DOHH2 (cell line): ENCODE results near the gene EVA1C.

Experiments used
- H3F3A ChIP-seq: fragments of 200-600 bp; sonication (generic), shearing (Covaris generic); 2 replicates; pipeline ENCODE4 v1.6.0; 2016; ENCODE audit warnings: antibody characterized with exemption, mild to moderate bottlenecking; ENCODE audit not compliant: control insufficient read depth, insufficient read depth
- H3K27ac ChIP-seq: fragments of 200-600 bp; sonication (generic); 2 replicates; pipeline ENCODE4 v1.5.1; 2014; ENCODE audit warnings: low read depth, mild to moderate bottlenecking, low read length, moderate library complexity
- H3K27me3 ChIP-seq: fragments of 200-600 bp; sonication (generic); 2 replicates; pipeline ENCODE4 v1.6.1; 2014; ENCODE audit warnings: mild to moderate bottlenecking, low read length, mixed read lengths; ENCODE audit not compliant: control insufficient read depth
- H3K36me3 ChIP-seq: fragments of 200-600 bp; sonication (generic); 2 replicates; pipeline ENCODE4 v1.6.1; 2014; ENCODE audit warnings: mild to moderate bottlenecking, low read length, moderate library complexity, mixed read lengths; ENCODE audit not compliant: control insufficient read depth
- H3K4me1 ChIP-seq: fragments of 200-600 bp; sonication (generic); 2 replicates; pipeline ENCODE4 v1.6.1; 2014; ENCODE audit warnings: mild to moderate bottlenecking, low read length, mixed read lengths; ENCODE audit not compliant: control insufficient read depth
- H3K4me2 ChIP-seq: fragments of 200-600 bp; sonication (generic); 2 replicates; pipeline ENCODE4 v1.6.0; 2014; ENCODE audit warnings: mild to moderate bottlenecking, low read length, moderate library complexity
- H3K4me3 ChIP-seq: fragments of 200-600 bp; sonication (generic); 2 replicates; pipeline ENCODE4 v1.5.1; 2014; ENCODE audit warnings: mild to moderate bottlenecking, low read length, mixed read lengths
- H3K79me2 ChIP-seq: fragments of 200-600 bp; sonication (generic); 2 replicates; pipeline ENCODE4 v1.6.1; 2014; ENCODE audit warnings: mild to moderate bottlenecking, low read length, mixed read lengths; ENCODE audit not compliant: control insufficient read depth
- H3K9me2 ChIP-seq: fragments of 200-600 bp; sonication (generic); replicated peaks from 2 replicates; pipeline ENCODE4 v1.6.1; 2014; ENCODE audit warnings: mild to moderate bottlenecking, low read length, mixed read lengths; ENCODE audit not compliant: control insufficient read depth
- H3K9me3 ChIP-seq: fragments of 200-600 bp; sonication (generic); 2 replicates; pipeline ENCODE4 v1.6.1; 2014; ENCODE audit warnings: antibody characterized with exemption, low read length, mixed read lengths; ENCODE audit not compliant: control insufficient read depth, insufficient read depth
- H4K20me1 ChIP-seq: fragments of 200-600 bp; sonication (generic); 2 replicates; pipeline ENCODE4 v1.6.0; 2014; ENCODE audit warnings: low read depth, mild to moderate bottlenecking, antibody characterized with exemption, low read length, moderate library complexity; ENCODE audit not compliant: control insufficient read depth, insufficient read depth
- EZH2phosphoT487 ChIP-seq: fragments of 200-600 bp; sonication (generic); IDR thresholded peaks from 2 replicates; pipeline ENCODE4 v1.6.1; 2017; ENCODE audit warnings: borderline replicate concordance, mild to moderate bottlenecking, antibody characterized with exemption, low read length, moderate library complexity, mixed read lengths
- TF ChIP-seq, protein P1 (sequence below): fragments of 200-600 bp; sonication (generic); IDR thresholded peaks from one replicate; pipeline ENCODE4 v1.5.1; 2014; ENCODE audit warnings: antibody characterized with exemption, mild to moderate bottlenecking, low read depth, low read length; ENCODE audit not compliant: poor library complexity, severe bottlenecking

EVA1C gene

DNA sequence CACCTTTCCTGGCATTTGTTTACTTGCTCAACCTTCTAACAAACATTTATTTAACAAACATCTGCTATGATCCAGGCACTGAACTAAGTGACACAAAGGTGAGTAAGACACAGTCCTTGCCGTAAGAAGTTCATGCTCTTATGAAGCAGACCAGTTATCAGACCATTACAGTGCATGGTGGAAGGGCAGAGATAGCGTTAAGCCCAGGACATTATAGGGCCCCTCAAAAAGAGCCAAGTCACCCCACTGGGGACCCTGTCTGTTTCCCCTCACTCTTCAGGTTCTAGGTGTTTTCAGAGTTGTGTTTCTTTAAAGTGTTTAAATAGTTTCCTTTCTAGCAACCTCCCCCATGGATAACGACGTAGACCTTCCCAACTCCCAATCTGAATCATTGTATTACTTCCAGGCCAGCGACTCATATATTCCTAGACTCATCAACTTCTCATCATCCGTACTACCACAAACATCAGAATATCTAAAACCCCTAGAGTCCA is 133.5 kb downstream of the EVA1C start:
- Histone ChIP-seq H3K9me2 (no peaks in the 10 kb centered on the region), H3K27ac (no peak overlapping the region), H4K20me1 (no peaks in the 10 kb centered on the region), H3K4me2 (no peak overlapping the region), H3K79me2 (no peaks in the 10 kb centered on the region), H3K4me1 (no peaks in the 10 kb centered on the region), H3K9me3 (no peaks in the 10 kb centered on the region), H3K36me3 (no peaks in the 10 kb centered on the region), H3F3A (no peaks in the 10 kb centered on the region), H3K4me3 (no peak overlapping the region), H3K27me3 (peaks cover 5% of the 10 kb centered on the region; the same call in 1 of the 2 replicates)
- TF ChIP-seq EZH2phosphoT487, result no peak
- TF ChIP-seq, protein P1, sequence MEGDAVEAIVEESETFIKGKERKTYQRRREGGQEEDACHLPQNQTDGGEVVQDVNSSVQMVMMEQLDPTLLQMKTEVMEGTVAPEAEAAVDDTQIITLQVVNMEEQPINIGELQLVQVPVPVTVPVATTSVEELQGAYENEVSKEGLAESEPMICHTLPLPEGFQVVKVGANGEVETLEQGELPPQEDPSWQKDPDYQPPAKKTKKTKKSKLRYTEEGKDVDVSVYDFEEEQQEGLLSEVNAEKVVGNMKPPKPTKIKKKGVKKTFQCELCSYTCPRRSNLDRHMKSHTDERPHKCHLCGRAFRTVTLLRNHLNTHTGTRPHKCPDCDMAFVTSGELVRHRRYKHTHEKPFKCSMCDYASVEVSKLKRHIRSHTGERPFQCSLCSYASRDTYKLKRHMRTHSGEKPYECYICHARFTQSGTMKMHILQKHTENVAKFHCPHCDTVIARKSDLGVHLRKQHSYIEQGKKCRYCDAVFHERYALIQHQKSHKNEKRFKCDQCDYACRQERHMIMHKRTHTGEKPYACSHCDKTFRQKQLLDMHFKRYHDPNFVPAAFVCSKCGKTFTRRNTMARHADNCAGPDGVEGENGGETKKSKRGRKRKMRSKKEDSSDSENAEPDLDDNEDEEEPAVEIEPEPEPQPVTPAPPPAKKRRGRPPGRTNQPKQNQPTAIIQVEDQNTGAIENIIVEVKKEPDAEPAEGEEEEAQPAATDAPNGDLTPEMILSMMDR, result no peak

DNA sequence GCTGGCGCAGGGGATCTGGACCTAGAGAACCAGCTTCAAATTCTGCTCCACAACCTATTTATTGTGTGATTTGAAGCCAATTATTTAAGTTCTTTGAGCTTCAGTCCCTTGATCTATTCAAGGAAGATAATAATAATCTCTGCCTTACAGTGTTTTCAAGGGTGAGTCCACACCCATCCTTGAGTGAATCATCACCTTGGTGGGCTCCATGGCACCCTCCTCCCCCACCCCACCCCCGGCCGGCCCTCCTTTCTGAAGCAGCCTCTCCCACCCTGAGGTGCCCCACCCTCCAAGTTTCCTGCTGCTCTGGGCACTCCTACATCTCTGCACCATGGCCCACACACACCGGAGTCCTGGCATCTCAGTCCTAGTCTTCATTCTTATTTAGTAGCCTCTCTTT is 134.5 kb downstream of the EVA1C start:
- H3K36me3 ChIP-seq, result no peaks in the 10 kb centered on the region
- H3K27me3 ChIP-seq, result peaks cover 9% of the 10 kb centered on the region; the same call in 1 of the 2 replicates
- no peak overlapping the region for H3K4me2 ChIP-seq
- H3K9me2 ChIP-seq, result no peaks in the 10 kb centered on the region
- no peaks in the 10 kb centered on the region for H3K4me1 ChIP-seq
- H3K79me2 ChIP-seq, result no peaks in the 10 kb centered on the region
- H3K4me3 ChIP-seq, result no peak overlapping the region
- H3F3A ChIP-seq, result no peaks in the 10 kb centered on the region
- no peak overlapping the region for H3K27ac ChIP-seq
- no peak for TF ChIP-seq EZH2phosphoT487
- TF ChIP-seq, protein P1, result no peak
- H3K9me3 ChIP-seq, result no peaks in the 10 kb centered on the region
- no peaks in the 10 kb centered on the region for H4K20me1 ChIP-seq

DNA sequence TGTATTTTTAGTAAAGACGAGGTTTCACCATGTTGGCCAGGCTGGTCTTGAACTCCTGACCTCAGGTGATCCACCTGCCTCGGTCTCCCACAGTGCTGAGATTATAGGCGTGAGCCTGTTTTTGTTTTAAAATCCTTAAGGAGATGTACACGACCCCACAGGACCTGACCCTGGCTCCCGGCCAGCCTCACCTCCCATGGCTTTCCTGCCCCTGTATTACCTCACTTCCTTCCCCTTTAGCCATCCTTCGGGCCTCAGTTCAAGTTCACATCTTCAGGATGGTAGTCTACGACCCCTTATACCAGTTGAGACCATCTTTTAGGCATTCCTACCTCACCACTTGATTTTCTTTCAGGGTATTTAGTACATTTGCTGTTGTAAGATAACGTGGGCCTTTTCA is 136.5 kb downstream of the EVA1C start:
- Histone ChIP-seq H3K4me3 (no peak overlapping the region), H3K9me2 (no peaks in the 10 kb centered on the region), H3K4me2 (no peak overlapping the region), H3K4me1 (no peaks in the 10 kb centered on the region), H3K36me3 (no peaks in the 10 kb centered on the region), H3F3A (no peaks in the 10 kb centered on the region), H3K9me3 (no peaks in the 10 kb centered on the region), H3K79me2 (no peaks in the 10 kb centered on the region), H3K27ac (no peak overlapping the region), H4K20me1 (no peaks in the 10 kb centered on the region), H3K27me3 (peaks cover 9% of the 10 kb centered on the region; the same call in 1 of the 2 replicates)
- no peak for TF ChIP-seq EZH2phosphoT487
- TF ChIP-seq, protein P1, result no peak
